GM18858 (cell line): ENCODE measurements around the gene JAKMIP2.
"Not testable (repeated sequence)": the region's sequence is repeated elsewhere in the genome, so short reads cannot be mapped to it uniquely, and the experiment has no call there.

Experiments used
- ATAC-seq: cut with Tn5 transposase; IDR thresholded peaks from one replicate; pipeline ENCODE4 v1.9.1; 2021; ENCODE audit not compliant: unreplicated experiment

Gene JAKMIP2

DNA sequence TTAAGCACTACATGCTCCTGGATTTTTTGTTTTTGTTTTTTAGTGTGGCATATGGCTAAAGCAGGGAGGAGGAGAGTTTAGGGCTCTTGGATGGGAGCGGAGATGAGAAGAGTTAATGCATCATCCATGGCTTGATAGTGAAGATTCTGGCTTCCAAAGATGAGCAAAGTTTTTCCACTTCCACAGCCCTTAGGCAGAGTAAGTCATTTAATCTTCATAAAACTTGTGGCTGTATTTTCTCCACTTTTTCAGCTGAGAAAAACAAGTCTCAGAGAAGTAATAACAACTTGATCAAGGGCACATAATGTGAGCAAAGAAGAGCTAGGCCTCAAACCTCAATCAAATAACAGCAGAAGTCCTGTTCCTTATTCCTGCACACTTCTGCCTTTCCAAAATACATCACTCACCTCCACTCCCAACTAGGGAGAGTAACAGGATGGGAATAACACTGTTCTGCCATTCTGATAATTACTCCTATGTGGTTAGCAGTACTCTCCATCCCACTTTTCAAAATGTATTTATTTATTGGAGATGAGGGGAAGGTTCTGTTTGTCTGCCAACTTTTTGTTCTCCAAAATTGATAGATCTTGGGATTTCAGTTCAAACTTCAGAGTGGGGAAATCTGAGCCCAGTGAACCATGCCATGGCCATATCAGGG is 218.9 kb downstream of the JAKMIP2 start:
- ATAC-seq: no peak

DNA sequence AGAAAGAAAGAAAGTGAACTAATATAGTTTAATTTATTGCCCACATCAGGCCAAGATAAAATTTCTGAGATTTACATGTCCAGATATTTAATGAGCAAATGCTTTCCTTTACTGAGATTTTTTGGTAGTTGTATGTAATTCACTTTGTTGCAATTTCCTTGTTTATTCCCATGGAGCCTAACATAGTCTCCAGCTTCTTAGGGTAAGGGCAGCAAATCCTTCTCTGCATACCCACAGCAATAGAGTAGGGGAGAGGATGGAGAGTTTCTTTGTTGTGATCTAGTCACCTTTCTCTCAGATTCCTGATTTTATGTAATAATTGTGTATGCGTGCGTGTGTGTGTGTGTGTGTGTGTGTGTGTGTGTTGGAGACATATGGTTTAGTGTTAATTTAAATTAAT is 221.1 kb downstream of the JAKMIP2 start:
- no peak for ATAC-seq

DNA sequence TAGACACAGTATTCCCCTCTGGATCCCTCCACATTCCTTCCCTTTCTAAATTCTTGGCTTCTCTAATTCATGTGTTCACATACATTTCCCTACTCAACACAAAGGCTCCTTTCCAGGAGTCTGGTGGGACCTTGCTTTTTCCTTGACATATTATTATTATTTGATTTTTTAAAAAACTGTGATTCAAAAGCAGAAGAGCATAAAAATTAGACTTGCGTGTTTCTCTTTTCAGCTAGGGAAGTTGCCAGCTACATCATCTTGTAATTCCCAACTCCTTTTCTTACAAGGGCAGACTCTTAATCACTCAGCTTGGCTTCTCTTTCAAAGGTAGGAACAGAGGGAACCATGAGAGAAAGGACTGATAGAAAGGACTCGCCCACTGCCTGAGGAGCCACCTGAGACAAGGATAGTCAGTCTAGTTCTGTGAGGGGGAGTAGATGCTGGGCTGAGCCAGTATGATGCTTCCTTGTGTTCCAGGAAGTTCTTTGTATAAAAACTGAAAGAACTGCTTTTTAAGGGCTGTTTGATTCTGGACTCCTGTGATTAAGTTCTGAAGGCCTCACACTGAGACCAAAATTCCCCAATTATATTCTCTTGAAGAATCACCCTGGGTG is 221.7 kb downstream of the JAKMIP2 start:
- no peak for ATAC-seq

DNA sequence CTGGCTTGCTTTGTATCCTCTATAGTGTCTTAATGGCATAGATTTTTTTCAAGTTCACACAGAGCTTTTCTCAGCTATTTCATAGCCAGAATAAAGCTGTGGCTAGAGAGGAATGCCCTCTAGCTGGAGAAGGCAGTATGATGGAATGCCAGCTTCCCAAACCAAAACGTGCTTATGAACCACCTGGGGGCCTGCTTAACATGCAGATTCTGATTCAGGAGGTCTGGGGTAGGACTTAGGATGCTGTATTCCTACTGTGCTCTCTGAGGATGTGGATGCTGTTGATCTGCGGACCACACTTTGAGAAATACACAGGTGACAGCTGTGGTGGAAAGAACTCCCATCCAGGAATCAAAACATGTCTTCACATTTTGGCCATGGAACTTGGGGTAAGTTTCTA is 222.8 kb downstream of the JAKMIP2 start:
- ATAC-seq: no peak

DNA sequence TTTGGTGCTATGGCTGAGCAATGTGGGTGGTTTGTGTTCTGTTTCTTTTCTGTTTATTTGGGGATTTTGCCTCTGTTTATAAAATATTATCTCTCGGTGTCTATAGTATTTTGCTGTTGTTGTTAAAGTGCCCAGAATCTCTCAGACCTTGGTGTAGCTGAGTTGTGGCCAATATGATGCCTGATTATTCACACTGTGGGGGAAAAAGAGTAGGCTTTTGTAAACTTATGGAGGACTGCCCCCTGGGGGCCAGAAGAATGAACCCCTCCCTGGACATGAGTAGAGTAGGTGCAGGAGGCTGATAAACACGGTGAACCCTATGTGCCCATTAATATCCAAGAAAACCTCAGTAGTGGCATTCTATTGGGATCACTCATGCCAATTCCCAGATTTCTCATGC is 223.7 kb downstream of the JAKMIP2 start:
- ATAC-seq: peak; percentile 72

DNA sequence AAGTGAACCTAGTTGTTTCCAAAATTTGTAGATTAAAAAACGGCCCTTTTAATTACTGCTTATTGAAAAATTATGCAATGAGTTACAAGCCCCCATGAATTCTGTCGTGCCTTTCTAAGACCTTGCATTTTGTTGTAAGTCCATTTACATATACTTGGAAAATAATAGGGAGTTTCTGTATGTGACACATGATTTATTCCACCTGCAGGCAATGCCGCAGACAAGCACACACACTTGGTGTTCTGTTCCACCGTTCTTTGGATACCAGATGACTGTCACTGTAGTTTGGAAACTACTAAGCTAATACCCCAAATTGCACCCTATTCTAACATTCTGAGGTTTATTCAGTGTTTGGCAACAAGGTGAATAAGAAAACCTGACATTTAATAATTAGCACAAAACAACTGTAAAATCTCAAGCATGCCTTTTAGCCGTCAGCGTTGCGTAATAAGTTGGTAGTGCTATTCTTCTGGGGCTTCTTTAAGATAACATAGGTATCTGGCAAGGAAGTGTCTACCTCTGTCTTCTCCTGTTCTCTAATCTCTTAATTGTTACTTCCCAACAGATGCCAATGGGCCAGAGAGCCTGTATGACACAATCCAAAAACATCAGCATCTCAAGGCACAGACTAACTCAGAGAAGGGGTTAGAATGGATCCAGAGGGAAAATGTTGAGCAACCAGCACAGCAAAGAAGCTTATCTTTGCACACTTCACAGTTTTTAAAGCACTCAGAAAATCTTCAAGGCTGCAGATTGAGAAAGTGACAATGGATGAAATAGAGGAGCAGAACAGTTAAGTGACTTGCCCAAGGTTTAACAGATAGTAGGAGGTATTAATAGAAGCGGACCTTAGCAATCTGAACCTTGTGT is 224.4 kb downstream of the JAKMIP2 start:
- ATAC-seq: no peak

DNA sequence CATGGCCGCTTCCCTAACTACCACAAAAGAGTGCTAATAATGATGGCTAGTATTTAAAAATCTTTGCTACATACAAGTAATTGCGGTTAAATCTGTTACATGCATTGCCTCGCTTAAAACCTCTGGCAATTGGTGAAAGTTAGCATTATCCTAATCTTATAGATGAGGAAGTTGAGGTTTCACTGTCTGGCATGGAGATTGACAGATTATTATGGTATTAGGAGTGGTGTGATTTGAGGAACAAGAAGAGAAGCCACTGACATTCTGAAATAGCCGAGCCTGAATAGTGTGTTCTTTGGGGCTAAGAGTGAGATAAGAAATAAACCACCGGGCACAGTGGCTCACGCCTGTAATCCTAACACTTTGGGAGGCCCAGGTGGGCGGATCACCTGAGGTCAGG is 227.4 kb downstream of the JAKMIP2 start:
- ATAC-seq: no peak

DNA sequence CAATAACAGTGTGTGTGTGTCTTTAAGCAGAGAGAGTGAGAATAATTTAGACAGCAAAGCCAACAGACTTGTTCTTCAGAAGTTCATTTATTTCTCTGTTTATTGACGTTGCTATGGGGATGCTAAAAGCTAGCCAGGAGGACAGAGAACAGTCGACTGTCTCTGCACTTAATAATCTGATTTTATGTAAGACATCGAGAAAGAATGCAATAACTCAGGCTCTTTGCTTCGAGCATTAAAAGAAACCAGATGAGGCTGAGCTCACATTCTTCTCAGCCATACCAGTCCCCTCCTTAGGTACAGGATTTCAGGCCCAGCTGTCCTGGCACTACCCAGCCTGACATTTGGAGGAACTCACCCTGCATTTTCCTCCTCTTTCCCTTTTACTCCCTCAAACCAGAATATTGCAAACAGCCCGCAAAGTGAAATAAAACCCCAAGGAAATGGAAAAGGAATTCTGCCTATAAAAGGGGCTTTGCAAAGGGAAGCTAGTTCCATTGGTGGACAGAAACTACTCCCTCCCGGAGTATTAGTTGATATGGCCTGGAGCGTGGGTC is 228.2 kb downstream of the JAKMIP2 start:
- ATAC-seq: no peak

DNA sequence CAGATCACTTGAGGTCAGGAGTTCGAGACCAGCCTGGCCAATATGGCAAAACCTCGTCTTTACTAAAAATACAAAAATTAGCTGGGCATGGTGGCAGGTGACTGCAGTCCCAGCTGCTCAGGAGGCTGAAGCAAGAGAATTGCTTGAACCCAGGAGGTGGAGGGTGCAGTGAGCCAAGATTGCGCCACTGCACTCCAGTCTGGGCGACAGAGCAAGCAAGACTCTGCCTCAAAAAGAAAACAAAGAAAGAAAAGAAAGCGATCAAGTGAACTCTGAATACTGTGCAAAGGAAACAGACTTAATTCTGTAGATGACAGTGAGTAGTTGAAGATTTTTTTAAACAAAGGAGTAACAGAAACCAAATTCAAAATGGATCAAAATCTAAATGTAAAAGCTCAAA is 228.7 kb downstream of the JAKMIP2 start:
- ATAC-seq: not testable (repeated sequence)

DNA sequence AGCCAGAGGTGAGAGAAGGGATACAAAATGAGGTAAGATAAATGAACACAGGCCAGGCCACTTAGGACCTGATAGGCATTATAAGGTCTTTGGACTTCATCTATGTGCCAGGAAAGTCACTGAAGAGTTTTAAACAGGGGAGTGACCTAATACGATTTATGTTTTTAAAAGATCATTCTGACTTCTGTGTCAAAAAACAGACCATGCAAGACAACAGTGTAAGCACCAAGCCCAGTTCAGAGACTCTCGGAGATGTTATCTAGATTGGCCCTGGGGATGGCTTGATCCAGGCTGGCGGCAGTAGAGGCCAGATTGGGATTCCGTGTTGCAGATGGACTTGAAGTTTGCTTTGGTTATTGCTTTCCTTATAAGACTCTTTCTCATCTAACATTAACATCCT is 229.6 kb downstream of the JAKMIP2 start:
- ATAC-seq: no peak

DNA sequence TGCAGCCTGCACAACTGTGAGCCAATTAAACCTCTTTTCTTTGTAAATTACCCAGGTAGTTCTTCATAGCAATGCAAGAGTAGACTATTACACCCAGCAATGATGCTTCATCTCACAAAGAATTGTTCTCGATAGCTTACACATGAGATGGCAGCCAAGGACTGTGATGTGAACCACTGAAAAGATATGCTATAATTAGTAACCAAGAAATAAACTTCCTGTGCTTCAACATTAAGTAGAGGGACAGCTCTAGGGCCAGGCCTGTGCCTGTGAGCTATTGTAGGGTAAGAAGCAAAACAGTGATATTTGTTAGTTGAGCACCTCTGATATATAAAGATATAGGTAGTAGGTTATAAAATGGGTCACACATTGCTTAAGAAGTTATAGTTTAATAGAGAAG is 230.9 kb downstream of the JAKMIP2 start:
- ATAC-seq: no peak

DNA sequence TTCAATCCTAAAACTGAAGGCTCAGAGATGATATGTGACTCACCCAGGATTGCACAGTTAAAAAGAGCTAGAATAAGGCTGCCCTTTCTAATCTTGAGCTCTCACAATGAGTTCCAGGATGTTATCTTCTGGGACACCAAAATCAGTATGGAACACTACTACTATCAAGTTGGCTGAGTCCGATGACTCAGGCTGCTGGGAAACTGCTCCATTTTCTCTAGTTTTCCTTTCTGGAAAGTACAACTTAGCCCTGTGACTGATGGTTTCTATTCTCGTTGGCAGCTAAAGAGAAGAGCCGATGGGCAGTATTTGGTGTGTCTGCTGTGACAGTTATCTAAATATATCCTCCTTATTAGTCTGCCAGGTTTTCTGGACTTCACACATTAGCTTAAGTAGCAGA is 234.8 kb downstream of the JAKMIP2 start:
- no peak for ATAC-seq

DNA sequence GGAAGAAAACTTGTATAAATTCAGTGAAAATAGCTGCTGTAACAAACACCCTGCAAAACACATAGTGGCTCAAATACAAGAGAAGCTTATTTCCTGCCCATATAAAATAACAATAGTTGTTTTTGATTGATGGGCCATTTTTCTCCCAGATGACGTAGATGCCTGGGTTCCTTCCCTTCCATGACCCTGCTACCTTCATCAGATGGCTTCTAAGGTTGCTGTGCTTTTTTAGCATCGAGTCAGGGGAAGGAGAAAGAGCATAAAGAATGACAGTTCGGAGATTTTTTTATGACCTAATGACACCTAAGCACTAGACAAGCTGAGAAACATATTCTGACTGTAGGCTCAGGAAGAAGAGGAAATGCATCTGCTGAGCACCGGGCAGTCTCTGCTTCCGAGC is 238.0 kb downstream of the JAKMIP2 start:
- ATAC-seq: no peak

DNA sequence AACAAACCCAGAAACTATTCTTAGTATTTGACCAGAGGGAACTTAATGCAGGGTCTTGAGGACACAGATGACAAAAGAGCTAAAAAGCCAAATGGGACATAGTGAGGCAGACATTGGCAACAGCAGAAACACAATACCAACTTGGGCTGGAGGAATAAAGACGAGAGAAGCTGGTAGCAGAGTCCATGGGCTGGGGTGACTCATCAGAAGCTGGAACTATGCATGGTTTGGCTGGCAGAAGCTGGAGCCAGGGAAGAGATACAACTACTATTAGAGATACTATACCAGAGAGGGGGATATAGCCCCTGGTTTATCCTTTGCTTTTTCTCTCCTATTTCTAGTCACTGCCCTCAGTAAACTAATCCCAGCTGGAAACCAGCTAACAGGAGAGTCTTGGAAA is 243.5 kb downstream of the JAKMIP2 start:
- no peak for ATAC-seq

DNA sequence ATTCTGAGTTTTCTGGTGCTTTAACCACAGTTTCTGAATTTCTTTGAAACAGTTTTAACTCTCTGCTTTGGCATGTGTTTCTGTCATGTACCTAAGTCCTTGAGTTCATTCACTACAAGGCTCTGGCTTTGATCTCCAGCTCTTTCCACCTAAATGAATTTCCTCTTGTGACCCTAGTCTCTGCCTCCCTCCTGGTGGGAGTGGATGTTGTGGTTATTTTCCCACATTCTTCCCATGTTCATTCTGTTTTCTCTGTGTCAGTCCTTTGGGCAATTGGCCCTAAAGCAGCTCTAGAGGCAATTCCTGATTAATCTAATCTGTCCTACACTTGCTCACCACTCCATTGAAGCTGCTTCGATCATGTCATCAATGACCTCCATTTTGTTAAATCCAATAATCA is 244.3 kb downstream of the JAKMIP2 start:
- no peak for ATAC-seq
